Glutamatergic neuron (in vitro differentiated cells): ENCODE data around the gene VWF. TPM values are rescaled to one million over a fixed set of nuclear protein-coding genes. Genes with fewer than 3 reads are reported as not detected.

Experiments
- DNase-seq: peaks from one replicate; pipeline ENCODE4 v3.0.0; 2022
- H3K27ac Mint-ChIP-seq: one replicate; pipeline ENCODE4 v1.8.0; 2020; ENCODE audit warnings: mild to moderate bottlenecking, mixed read lengths, inconsistent platforms; ENCODE audit not compliant: unreplicated experiment
- H3K27me3 Mint-ChIP-seq: one replicate; pipeline ENCODE4 v1.8.0; 2020; ENCODE audit warnings: mild to moderate bottlenecking, moderate library complexity, mixed read lengths, inconsistent platforms; ENCODE audit not compliant: unreplicated experiment
- H3K36me3 Mint-ChIP-seq: one replicate; pipeline ENCODE4 v1.8.0; 2020; ENCODE audit warnings: mild to moderate bottlenecking, mixed read lengths, inconsistent platforms; ENCODE audit not compliant: unreplicated experiment
- H3K4me1 Mint-ChIP-seq: one replicate; pipeline ENCODE4 v1.8.0; 2020; ENCODE audit warnings: mild to moderate bottlenecking, low read depth, mixed read lengths, inconsistent platforms; ENCODE audit not compliant: unreplicated experiment
- H3K4me3 Mint-ChIP-seq: one replicate; pipeline ENCODE4 v1.8.0; 2020; ENCODE audit warnings: mild to moderate bottlenecking, mixed read lengths, inconsistent platforms; ENCODE audit not compliant: unreplicated experiment
- H3K9me3 Mint-ChIP-seq: one replicate; pipeline ENCODE4 v1.8.0; 2020; ENCODE audit warnings: mild to moderate bottlenecking, moderate library complexity, mixed read lengths, inconsistent platforms; ENCODE audit not compliant: unreplicated experiment
- total RNA-seq: library from RNA; stranded (reverse); fragmentation: NEBNext Ultra II Directional; extraction: Animal tissue kit (Norgen Biotek cat#: 25700); gene quantifications from one replicate; pipeline ENCODE4 v1.2.1, GENCODE V29; 2021; ENCODE audit not compliant: unreplicated experiment
- TF ChIP-seq, protein P1 (sequence below): fragments of 200-600 bp; sonication (generic); IDR thresholded peaks from one replicate; pipeline ENCODE4 v1.5.0; 2021; ENCODE audit not compliant: partially characterized antibody, unreplicated experiment

VWF gene
- total RNA-seq, 1 donor from 2014 or later, result 0.37 TPM

DNA sequence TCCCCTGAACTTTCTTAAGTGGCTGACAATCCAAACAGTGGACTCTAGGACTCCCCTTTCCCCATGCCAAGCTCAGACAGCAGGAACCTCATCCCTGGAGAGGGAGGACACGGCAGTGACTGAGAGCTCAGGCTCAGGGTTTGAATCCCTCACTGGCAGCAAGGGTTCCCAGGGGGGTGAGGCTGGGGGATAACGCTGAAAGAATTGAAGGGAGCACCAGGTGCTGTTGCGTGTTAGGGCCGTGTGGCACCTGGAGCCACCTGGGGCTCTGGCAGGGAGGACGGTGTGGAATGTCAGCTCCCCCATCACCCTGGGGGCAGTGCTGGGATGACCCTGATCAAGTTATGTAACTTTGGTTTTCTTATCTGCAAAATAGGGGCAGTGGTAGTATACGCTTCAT lies 219.5 kb downstream of the VWF start:
- Mint-ChIP-seq H3K27me3 (peaks cover 5% of the 10 kb centered on the region), H3K4me1 (no peaks in the 10 kb centered on the region)

GRCh38 chr12:5904441-5904840 lies 220.0 kb downstream of the VWF start:
- H3K27ac Mint-ChIP-seq, result no peak overlapping the region
- peaks cover 1% of the 10 kb centered on the region for H3K4me1 Mint-ChIP-seq
- no peaks in the 10 kb centered on the region for H3K36me3 Mint-ChIP-seq
- H3K9me3 Mint-ChIP-seq, result peaks cover 5% of the 10 kb centered on the region
- H3K4me3 Mint-ChIP-seq, result no peak overlapping the region
- TF ChIP-seq, protein P1, sequence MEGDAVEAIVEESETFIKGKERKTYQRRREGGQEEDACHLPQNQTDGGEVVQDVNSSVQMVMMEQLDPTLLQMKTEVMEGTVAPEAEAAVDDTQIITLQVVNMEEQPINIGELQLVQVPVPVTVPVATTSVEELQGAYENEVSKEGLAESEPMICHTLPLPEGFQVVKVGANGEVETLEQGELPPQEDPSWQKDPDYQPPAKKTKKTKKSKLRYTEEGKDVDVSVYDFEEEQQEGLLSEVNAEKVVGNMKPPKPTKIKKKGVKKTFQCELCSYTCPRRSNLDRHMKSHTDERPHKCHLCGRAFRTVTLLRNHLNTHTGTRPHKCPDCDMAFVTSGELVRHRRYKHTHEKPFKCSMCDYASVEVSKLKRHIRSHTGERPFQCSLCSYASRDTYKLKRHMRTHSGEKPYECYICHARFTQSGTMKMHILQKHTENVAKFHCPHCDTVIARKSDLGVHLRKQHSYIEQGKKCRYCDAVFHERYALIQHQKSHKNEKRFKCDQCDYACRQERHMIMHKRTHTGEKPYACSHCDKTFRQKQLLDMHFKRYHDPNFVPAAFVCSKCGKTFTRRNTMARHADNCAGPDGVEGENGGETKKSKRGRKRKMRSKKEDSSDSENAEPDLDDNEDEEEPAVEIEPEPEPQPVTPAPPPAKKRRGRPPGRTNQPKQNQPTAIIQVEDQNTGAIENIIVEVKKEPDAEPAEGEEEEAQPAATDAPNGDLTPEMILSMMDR, result no peak
- peaks cover 5% of the 10 kb centered on the region for H3K27me3 Mint-ChIP-seq
- DNase-seq, result no peak

More for the DNA sequence above, 219.5 kb downstream of the VWF start:
- Mint-ChIP-seq H3K36me3 (no peaks in the 10 kb centered on the region), H3K27ac (no peak overlapping the region), H3K4me3 (no peak overlapping the region), H3K9me3 (peaks cover 5% of the 10 kb centered on the region)
- TF ChIP-seq, protein P1, result no peak
- no peak for DNase-seq

DNA sequence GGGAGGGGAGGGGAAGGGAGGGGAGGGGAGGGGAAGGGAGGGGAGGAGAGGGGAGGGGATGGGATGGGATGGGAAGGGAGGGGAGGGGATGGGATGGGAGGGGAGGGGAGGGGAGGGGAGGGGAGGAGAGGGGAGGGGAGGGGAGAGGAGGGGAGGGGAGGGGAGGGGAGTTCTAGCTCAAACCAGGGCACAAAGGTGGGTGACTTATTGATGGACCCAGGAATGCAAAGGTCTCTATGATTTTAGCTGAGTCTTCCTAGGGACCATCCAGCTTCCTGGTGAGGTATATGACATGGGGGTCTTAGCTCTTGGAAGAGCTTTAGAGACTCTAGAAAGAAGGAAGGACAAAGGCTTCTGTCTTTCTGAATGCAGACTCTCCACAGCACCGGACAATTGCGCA lies 221.7 kb downstream of the VWF start:
- Mint-ChIP-seq H3K9me3 (peaks cover 5% of the 10 kb centered on the region), H3K4me1 (peaks cover 1% of the 10 kb centered on the region), H3K4me3 (no peak overlapping the region), H3K36me3 (no peaks in the 10 kb centered on the region), H3K27me3 (peaks cover 2% of the 10 kb centered on the region), H3K27ac (no peak overlapping the region)
- TF ChIP-seq, protein P1, result no peak
- no peak for DNase-seq

DNA sequence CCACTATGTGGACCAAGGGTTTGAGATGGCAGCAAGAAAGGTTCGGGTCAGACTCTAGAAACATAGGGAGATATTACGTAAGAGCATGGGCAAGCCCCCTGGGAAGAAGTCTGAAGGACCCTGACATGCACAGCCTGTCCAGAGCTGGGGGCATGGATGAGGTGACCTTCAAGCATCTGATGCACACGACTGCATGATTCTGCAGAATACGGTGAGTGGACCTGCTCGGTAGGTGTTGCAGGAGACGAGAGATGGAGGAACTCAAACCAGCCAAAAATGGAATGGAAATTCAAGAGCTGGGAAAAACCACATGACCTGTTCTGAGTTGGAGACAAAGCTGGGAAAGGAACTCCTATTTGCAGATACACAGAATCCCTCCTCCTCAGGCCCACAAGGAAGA lies 223.1 kb downstream of the VWF start:
- Mint-ChIP-seq H3K36me3 (no peaks in the 10 kb centered on the region), H3K27me3 (peaks cover 2% of the 10 kb centered on the region), H3K4me1 (peaks cover 1% of the 10 kb centered on the region), H3K27ac (no peak overlapping the region), H3K4me3 (no peak overlapping the region), H3K9me3 (peaks cover 5% of the 10 kb centered on the region)
- DNase-seq, result no peak
- TF ChIP-seq, protein P1, result no peak

DNA sequence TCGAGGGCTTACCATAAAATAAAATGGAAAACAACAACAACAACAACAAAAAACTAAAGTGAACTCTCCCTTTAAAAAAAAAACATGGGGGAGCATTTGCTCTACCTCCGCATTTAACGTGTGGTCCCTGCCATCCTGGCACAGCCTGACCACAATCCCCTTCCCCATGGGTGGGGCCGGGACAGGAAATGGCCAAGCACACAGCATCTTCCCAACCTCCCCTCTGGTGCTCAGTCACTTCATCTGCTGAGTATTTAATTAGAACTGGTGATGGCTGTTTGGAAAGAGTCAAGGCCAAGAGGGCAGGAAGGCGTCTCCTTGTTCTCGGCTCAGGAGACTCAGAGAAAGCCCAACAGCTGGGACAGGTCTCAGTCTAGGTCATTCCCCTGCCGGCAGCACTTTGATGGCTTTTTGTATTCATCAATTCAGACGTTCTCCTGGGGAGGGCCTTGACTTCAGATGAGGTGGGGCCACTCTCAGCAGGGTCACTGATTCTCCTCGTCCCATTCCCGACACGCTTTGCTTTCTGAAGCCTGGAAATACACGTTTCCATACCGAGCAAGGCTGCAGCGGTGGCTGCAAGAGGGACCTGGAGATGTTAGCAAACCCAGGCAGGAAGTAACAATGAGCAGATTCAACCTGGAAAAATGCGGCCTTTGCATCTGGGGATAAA lies 223.8 kb downstream of the VWF start:
- H3K4me1 Mint-ChIP-seq, result peaks cover 1% of the 10 kb centered on the region
- no peak overlapping the region for H3K27ac Mint-ChIP-seq

More for the DNA sequence above, 223.8 kb downstream of the VWF start:
- Mint-ChIP-seq H3K9me3 (peaks cover 5% of the 10 kb centered on the region), H3K36me3 (no peaks in the 10 kb centered on the region), H3K4me3 (no peak overlapping the region), H3K27me3 (peaks cover 2% of the 10 kb centered on the region)
- DNase-seq, result no peak
- TF ChIP-seq, protein P1, result no peak
